Measurements from ENCODE around the gene SLC34A1. TPM values are rescaled to one million over a fixed set of nuclear protein-coding genes. Genes with fewer than 3 reads are reported as not detected.

SLC34A1 gene
- total and polyA plus RNA-seq, 2 experiments from 2014 or later: not detected

GRCh38 chr5:177372910-177373309 is 11.3 kb upstream of the SLC34A1 start:
- TF ChIP-seq, protein P1, sequence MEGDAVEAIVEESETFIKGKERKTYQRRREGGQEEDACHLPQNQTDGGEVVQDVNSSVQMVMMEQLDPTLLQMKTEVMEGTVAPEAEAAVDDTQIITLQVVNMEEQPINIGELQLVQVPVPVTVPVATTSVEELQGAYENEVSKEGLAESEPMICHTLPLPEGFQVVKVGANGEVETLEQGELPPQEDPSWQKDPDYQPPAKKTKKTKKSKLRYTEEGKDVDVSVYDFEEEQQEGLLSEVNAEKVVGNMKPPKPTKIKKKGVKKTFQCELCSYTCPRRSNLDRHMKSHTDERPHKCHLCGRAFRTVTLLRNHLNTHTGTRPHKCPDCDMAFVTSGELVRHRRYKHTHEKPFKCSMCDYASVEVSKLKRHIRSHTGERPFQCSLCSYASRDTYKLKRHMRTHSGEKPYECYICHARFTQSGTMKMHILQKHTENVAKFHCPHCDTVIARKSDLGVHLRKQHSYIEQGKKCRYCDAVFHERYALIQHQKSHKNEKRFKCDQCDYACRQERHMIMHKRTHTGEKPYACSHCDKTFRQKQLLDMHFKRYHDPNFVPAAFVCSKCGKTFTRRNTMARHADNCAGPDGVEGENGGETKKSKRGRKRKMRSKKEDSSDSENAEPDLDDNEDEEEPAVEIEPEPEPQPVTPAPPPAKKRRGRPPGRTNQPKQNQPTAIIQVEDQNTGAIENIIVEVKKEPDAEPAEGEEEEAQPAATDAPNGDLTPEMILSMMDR (conservative IDR thresholded peaks at IDR 0.05; ENCODE audit: low read depth in 2 of 2): no peak
- TF ChIP-seq STAT1 (IDR thresholded peaks at IDR 0.05; ENCODE audit: unreplicated experiment) (no peak), ZNF114 (CRISPR knock-in tag; IDR thresholded peaks at IDR 0.05) (no peak)
- no peaks in the 10 kb centered on the region for H3K36me3 ChIP-seq (ENCODE audit: insufficient read depth)
- peaks cover 31% of the 10 kb centered on the region for H3K27me3 Mint-ChIP-seq (ENCODE audit: insufficient read depth, low read depth, poor library complexity)

DNA sequence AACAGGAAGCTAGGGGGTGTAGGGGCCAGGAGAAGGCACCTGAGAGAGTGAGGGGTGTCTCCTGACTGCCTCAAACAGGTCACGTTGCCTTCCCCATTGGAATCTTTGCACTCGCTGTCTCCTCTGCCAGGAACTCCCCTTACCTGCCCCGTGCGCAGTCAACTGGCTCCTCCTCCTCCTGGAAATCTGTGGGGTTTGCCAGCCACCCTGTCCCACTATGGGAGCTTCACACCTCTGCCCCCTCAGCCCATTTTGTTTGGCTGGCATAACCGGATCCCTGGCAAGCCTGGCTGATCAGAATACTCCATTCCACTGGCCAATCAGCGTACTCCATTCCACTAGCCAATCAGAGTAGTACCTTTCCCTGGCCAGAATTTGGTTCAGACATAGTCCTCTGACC is 10.4 kb upstream of the SLC34A1 start:
- ATAC-seq (peak; percentile 34), DNase-seq (ENCODE audit: low spot score) (peak; percentile 73)
- Mint-ChIP-seq H3K27ac (peak overlapping the region; percentile 88), H3K4me3 (peak overlapping the region; percentile 55), H3K27me3 (ENCODE audit: insufficient read depth, low read depth, poor library complexity) (peaks cover 25% of the 10 kb centered on the region), H3K36me3 (ENCODE audit: low read depth) (peaks cover 5% of the 10 kb centered on the region), H3K9me3 (no peaks in the 10 kb centered on the region), H3K4me1 (peaks cover 36% of the 10 kb centered on the region)
- TF ChIP-seq, protein P1 (conservative IDR thresholded peaks at IDR 0.05; ENCODE audit: low read depth in 2 of 2): peak in 1 of 2 experiments; percentile 41; a peak in 3 of 4 replicates
- no peak for TF ChIP-seq JUNB (IDR thresholded peaks at IDR 0.05; ENCODE audit: unreplicated experiment)
- no peak for TF ChIP-seq ZNF114 (CRISPR knock-in tag; IDR thresholded peaks at IDR 0.05)
- TF ChIP-seq EZH2phosphoT487 (IDR thresholded peaks at IDR 0.05; ENCODE audit: unreplicated experiment): no peak
- no peaks in the 10 kb centered on the region; the same call in 1 of the 2 replicates for H3K27me3 ChIP-seq (ENCODE audit: insufficient read depth)
- H3F3A ChIP-seq (replicated peaks; ENCODE audit: low read depth): 0 out of 2 replicates have a peak, but pooled peaks cover 6% of the 10 kb centered on the region
- H3K36me3 ChIP-seq (ENCODE audit: insufficient read depth): no peaks in the 10 kb centered on the region
- H3K79me2 ChIP-seq (replicated peaks; ENCODE audit: insufficient read depth): no peaks in the 10 kb centered on the region
- H3K9me2 ChIP-seq (ENCODE audit: insufficient read depth): no peaks in the 10 kb centered on the region
- H2AFZ ChIP-seq: peak overlapping the region; percentile 59
- no peaks in the 10 kb centered on the region; the same call in 1 of the 2 replicates for H4K20me1 ChIP-seq (replicated peaks; ENCODE audit: insufficient read depth)
- peaks cover 29% of the 10 kb centered on the region for H3K4me1 ChIP-seq (ENCODE audit: insufficient read depth)
- peak overlapping the region; percentile 21; the same call in 1 of the 2 replicates for H3K4me3 ChIP-seq
- peak overlapping the region; percentile 65; the same call in 1 of the 2 replicates for H3K27ac ChIP-seq (ENCODE audit: low read depth)
- peak overlapping the region; percentile 56 for H3K4me2 ChIP-seq

More at GRCh38 chr5:177372910-177373309, 11.3 kb upstream of the SLC34A1 start:
- Histone ChIP-seq H3K79me2 (replicated peaks; ENCODE audit: insufficient read depth) (no peaks in the 10 kb centered on the region), H3K4me1 (ENCODE audit: insufficient read depth) (peaks cover 32% of the 10 kb centered on the region), H3F3A (replicated peaks; ENCODE audit: low read depth) (0 out of 2 replicates have a peak, but pooled peaks cover 12% of the 10 kb centered on the region), H3K27ac (ENCODE audit: low read depth) (0 out of 2 replicates have a peak overlapping the region, but pooled peaks have one; percentile 26), H3K4me3 (no peak overlapping the region), H3K27me3 (ENCODE audit: insufficient read depth) (peaks cover 8% of the 10 kb centered on the region), H3K9me2 (ENCODE audit: insufficient read depth) (no peaks in the 10 kb centered on the region), H2AFZ (no peak overlapping the region), H4K20me1 (replicated peaks; ENCODE audit: insufficient read depth) (no peaks in the 10 kb centered on the region; the same call in 1 of the 2 replicates), H3K4me2 (no peak overlapping the region)
- Mint-ChIP-seq H3K9me3 (no peaks in the 10 kb centered on the region; the same call in 2 of the 3 replicates), H3K4me3 (no peak overlapping the region), H3K4me1 (peaks cover 42% of the 10 kb centered on the region), H3K27ac (no peak overlapping the region), H3K36me3 (ENCODE audit: low read depth) (peaks cover 11% of the 10 kb centered on the region)
- ATAC-seq: no peak
- DNase-seq (ENCODE audit: low spot score): no peak

Measured in GM23338 (cell line).